GM12874 (cell line): ENCODE results near the gene RNF149.

ENCODE experiments used
- CTCF ChIP-seq: IDR thresholded peaks from 2 replicates; pipeline ENCODE4 v1.5.1; 2011; ENCODE audit warnings: low read depth, mild to moderate bottlenecking, control low read depth, low read length, moderate library complexity; ENCODE audit not compliant: insufficient read depth

RNF149 gene

GRCh38 chr2:101307950-101308431 is 510 bp downstream of the RNF149 start:
- TF ChIP-seq CTCF: no peak

- no peak for TF ChIP-seq CTCF
Observed at GRCh38 chr2:101307503-101307902, 998 bp downstream of the RNF149 start.

- TF ChIP-seq CTCF: no peak
Observed at GRCh38 chr2:101306410-101306809, 2.1 kb downstream of the RNF149 start.

GRCh38 chr2:101305492-101306078 is 2.9 kb downstream of the RNF149 start:
- TF ChIP-seq CTCF: no peak

GRCh38 chr2:101305035-101305434 is 3.5 kb downstream of the RNF149 start:
- no peak for TF ChIP-seq CTCF

GRCh38 chr2:101303688-101304087 is 4.8 kb downstream of the RNF149 start:
- no peak for TF ChIP-seq CTCF

GRCh38 chr2:101302016-101302415 is 6.5 kb downstream of the RNF149 start:
- TF ChIP-seq CTCF: no peak
